C4-2B (cell line): ENCODE measurements around the gene APBB3.

Experiments
- CTCF ChIP-seq: fragments of 450-650 bp; conservative IDR thresholded peaks from 2 replicates; pipeline ENCODE4 v1.5.1; 2017; ENCODE audit warnings: mild to moderate bottlenecking
- ZFX ChIP-seq: fragments of 450-650 bp; IDR thresholded peaks from 2 replicates; pipeline ENCODE4 v1.6.1; 2017

DNA sequence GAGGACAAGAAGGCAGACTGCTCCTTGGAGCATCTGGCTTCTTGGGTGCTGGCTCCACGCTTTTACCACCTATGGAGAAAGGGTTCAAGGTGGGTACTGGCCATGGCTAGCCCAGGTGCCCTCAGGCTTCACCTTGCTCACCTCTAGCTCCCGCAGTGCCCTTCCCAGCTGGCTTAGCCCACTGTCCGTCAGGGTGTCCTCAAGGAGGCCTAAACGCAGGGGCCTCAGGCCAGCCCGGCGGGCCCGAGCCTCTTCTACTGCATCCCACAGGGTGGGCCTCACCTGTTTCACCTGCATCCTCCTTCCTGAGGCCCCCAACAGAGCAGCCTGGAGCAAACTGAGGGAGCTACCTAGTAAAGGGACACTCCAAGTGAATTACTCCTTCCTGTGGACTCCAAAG lies 9.3 kb upstream of the APBB3 start:
- TF ChIP-seq CTCF (no peak), ZFX (no peak)
